GM18511 (cell line): Measurements from ENCODE around the gene IFT81.
A peak's percentile ranks its signal among the peaks of the same experiment; 100 is the strongest.

Experiments
- ATAC-seq: cut with Tn5 transposase; IDR thresholded peaks from one replicate; pipeline ENCODE4 v1.9.1; 2021; ENCODE audit warnings: mild to moderate bottlenecking, moderate library complexity; ENCODE audit not compliant: unreplicated experiment

IFT81 gene

GRCh38 chr12:110149086-110149660, 25.0 kb downstream of the IFT81 start:
- no peak for ATAC-seq

- ATAC-seq = no peak
These were observed 32.6 kb downstream of the IFT81 start for GRCh38 chr12:110156766-110157165.

DNA sequence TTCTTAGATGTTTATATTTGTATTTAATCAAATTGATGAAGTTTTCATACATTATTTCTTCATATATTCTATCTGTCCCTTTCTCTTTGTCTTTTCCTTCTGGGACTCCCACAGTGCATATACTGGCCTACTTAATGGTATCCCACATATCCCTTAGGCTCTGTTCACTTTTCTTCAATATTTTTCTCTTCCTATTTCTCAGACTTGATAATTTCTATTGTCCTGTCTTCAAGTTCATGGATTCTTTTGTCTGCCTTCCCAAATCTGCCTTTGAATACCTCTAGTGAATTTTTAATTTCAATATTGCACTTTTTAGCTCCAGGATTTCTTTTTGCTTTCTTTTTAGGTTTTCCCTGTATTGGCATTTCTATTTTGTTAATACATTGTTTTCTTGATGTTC, 33.4 kb downstream of the IFT81 start:
- no peak for ATAC-seq

- no peak for ATAC-seq
These were observed 35.6 kb downstream of the IFT81 start for GRCh38 chr12:110159671-110160245.

DNA sequence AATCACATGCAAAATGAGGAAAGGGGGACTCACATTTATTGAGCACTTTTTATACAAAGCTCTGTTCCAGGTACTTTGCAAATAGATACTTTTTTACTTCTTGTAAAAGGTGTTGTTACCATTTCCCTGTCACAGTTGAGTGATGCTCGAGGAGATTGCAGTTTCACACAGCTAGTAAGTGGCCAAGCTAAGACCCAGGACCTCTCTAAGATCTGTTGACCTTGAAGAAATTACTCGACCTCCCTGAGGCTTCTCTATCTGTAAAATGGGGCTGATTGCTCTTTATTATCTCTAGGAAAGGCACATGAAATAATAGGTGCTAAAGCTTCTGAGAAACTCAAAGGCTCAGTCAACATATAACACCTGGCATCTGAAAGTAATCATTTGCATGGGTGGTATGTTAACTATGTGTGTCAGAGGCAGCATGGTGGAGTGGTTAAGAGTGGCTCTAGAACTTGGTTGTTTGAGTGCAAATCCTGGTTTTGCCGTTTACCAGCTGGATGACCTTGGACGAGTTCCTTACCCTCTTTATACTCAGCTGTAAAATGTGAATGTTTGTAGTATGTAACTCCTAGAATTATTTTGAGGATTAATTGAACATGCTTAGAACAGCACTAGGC, 41.5 kb downstream of the IFT81 start:
- ATAC-seq = peak; percentile 61

- ATAC-seq = no peak
These were observed 44.7 kb downstream of the IFT81 start for GRCh38 chr12:110168732-110169455.

DNA sequence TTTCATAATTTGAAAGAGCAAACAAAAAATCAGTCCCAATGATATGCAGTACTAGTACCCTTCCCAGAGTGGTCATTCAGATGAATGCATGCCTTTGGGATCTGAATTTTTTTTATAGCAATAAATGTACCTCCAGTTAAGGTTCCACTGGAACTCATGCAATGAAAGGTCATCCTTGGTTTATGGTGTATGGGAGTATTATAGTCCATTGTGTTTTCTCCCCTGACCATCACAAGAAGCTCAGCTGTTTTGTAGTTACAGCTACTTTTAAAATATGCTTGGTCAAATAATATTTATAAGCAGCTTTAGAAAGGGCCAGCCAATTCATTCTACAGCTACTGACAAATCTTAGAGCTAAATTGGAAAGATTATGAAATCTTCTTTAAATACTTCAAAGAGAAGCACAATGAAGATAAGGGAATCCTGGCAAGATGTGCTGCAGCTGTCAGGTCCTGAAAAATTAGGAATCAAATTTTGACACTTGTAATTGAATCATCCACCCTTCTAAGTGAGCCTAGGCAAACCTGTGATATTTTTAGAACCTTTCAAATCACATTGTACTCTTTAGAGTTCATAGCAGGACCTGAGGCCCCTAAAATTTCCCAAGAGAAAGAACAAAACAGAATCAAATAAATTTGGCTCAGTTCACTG, 46.5 kb downstream of the IFT81 start:
- no peak for ATAC-seq

GRCh38 chr12:110171186-110171538, 47.0 kb downstream of the IFT81 start:
- ATAC-seq = no peak

DNA sequence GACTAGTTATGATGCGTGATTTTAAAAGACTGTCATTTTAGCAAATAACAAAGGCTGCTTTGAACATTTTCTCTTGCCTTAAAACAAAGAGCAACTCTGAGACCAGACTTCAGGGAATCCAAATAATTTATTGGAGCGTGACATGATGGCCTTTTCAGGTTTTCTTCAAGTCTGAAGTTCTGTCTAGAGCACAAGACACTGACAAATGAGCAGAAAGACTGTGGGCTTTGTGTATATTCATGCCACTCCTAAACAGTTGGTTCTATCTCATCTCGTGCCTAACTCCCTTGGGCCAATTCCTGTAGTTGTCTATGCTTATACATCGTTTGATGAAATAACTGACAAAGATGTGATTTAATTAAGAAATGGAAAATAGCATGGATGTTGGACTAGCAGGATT, 47.5 kb downstream of the IFT81 start:
- ATAC-seq = no peak

DNA sequence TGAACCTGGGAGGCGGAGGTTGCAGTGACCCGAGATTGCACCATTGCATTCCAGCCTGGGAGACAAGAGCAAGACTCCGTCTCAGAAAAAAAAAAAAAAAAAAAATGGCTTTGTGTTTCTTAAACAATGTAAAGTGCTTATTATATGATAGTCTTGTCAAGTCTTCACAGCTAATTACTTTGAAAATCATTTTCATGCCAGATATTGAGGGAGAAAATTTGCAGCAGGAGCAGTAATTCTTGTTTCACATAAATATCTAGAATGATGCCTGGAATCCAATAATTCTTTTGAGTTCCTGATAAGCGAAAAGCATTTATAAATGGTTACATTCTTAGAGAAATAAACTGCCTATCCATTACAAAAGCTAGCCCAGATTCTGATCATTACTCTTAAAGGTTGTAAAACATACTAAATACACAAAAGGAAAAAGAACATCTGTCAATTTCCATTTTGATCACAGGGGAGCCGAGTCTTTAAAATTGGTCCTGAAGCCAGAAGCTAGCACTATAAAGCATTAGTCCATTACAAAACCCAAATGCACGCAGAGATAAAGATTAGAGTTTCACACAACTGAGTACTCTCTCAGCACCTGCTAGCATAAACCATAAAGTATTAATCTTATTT, 50.3 kb downstream of the IFT81 start:
- ATAC-seq = no peak

- no peak for ATAC-seq
These were observed 51.0 kb downstream of the IFT81 start for GRCh38 chr12:110175201-110175600.

GRCh38 chr12:110176745-110177144, 52.6 kb downstream of the IFT81 start:
- no peak for ATAC-seq

DNA sequence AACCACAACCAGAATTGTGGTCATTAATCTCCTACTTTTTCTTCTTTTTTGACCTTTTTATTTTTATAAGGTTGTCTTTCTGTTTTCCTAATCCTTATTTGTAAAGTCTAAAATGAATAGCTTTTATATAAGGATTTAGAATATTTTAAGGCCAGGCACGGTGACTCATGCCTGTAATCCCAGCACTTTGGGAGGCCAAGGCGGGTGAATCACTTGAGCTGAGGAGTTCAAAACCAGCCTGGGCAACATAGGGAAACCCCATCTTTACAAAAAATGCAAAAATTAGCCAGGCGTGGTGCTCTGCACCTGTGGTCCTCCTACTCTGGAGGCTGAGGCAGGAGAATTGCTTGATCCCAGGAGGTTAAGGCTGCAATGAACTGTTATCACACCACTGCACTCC, 55.1 kb downstream of the IFT81 start:
- ATAC-seq = no peak

DNA sequence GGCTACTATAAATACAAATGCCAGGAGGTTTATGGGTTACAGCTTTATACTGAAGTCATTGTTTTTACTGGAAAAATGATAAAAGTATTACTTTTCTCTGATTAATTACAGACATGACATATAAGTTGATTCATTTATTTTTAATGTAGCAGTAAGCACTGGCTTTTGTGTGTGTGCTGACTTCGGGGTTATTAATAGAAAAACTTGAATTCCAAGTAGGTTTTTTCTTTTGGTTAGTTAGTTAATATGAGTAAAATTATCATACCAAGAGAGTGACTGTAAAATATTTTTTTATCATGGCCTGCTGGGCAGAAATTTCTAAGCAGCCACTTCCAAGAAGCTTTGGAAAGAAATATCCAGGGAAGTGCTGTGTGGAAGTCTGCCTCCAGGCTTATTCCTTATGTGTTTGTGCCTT, 56.4 kb downstream of the IFT81 start:
- no peak for ATAC-seq

DNA sequence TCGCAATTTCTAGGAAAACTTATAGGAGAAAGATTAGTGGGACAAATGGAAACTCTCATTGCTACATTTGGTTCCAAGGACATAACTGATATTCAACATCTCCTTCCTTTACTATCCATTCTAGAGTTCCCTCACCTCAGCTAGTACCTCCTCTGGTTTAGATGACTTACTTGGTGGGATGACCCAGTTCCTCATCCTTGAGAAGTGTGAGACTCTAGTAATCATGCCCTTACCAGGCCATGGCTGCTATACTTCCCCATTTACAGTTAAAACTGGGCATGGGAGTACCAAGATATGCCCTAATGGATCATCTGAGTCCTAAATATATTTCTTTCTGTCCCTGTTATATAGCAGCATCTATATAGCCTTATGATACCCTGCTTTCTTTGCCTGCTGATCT, 58.1 kb downstream of the IFT81 start:
- no peak for ATAC-seq

DNA sequence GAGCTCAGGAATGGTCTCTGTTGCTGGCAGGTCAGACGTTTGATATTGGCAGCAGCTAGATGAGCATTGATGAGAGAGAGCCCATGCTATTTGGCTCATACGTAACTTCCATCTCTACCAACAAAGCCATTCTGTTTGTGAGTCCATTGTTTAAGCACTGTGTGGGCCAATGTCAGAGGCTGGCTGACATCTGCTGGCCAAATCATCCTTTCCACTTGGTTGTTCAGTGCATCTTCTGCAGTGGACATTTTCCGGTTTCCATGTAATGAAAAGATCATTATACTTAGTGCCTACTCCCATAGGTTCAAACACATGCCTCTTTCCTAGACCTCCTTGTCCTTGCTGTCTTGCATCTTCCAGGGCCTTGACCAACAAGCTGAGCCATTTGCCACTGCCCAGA, 59.2 kb downstream of the IFT81 start:
- ATAC-seq = no peak

DNA sequence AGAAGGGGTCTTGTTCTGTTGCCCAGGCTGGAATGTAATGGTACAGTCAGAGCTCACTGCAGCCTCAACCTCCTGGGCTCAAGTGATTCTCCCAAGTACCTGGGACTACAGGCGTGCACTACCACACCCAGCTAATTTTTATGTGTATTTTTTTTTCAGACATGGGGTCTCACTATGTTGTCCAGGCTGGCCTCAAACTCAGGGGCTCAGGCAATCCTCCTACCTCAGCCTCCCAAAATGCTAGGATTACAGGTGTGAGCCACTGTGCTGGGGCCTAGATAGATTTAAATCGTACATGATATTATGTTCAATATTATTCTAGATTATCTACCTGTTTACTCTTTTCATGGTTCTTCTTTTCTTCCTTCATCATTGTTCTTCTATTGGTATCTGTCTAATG, 61.5 kb downstream of the IFT81 start:
- ATAC-seq = no peak

GRCh38 chr12:110186059-110186458, 61.9 kb downstream of the IFT81 start:
- ATAC-seq = no peak

GRCh38 chr12:110193196-110193595, 69.0 kb downstream of the IFT81 start:
- ATAC-seq = no peak

- ATAC-seq = no peak
These were observed 72.8 kb downstream of the IFT81 start for GRCh38 chr12:110197003-110197402.

DNA sequence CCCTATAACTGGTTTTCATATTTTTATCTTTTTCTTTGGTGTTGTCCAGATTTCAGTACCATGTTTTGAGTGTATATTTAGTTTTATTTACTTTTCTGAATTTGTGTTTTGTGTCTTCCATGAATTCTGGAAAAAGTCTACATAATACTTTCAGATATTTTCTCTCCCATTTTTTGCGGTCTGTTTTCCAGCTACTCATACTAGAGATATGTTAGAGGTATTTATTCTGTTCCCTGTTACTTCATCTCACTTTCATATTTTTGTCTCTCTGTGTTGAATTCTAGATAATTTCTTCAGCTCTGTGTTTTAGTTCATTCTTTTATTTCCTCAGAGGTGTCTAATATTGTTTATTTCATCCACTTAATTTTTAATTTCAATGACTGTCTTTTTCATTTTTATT, 74.2 kb downstream of the IFT81 start:
- ATAC-seq = no peak
